HG02981 (cell line): Measurements from ENCODE around the gene SPHKAP.
A peak's percentile ranks its signal among the peaks of the same experiment; 100 is the strongest.
"Not testable (repeated sequence)": the region's sequence is repeated elsewhere in the genome, so short reads cannot be mapped to it uniquely, and the experiment has no call there.

ENCODE experiments used
- ATAC-seq: cut with Tn5 transposase; IDR thresholded peaks from one replicate; pipeline ENCODE4 v1.9.1; 2021; ENCODE audit warnings: mild to moderate bottlenecking, moderate library complexity; ENCODE audit not compliant: unreplicated experiment

SPHKAP gene

DNA sequence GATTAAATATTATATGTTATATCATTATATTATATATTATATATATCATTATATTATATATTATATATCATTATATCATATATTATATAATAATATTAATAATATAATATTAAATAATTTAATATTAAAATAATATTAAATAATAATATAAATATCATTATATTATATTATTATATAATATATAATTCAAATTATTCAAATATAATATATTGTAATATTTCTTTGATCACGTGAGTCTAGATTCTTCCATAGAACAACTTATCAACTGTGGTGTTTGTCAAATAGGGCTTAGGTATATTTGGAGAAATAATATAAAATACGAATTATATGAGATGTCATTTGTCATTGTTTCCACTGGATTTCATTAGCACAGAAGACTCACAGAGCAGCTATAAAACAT, 77.3 kb downstream of the SPHKAP start:
- no peak for ATAC-seq

DNA sequence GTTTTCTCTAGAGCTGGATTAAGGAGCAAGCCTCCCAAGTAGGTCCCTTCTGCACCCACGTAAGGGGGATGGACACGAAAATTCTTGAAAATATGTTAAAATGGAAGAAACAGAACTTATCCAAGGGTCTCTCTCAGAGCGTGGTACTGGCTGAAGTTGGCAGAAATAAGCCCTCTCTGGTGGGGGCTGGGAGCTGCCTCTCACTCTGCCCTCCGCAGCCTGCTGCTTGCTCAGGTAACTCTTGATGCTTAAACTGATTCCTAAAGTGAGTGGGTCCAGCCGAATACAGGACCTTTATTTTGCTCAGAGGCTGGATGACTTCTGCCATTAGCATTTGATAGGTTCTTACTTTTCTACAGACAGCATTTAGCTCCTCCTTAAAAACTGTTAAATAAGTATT, 78.1 kb downstream of the SPHKAP start:
- ATAC-seq = no peak

DNA sequence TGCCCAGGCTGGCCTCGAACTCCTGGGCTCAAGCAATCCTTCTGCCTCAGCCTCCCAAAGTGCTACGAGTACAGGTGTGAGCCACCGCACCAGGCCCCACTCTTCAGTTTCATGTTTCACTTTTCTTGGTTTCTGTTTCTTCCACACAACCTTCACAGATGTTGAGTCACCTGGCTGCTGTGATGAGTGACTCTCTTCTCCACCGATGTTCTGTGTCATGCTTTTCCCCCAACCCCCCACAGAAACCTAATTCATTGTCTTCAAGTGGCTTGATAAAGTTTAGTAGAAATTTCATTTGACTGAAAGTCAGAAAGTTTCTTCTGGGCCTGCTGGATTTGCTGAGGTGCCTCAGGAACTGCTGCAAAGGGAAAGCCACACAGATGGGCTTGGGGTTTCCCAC, 78.5 kb downstream of the SPHKAP start:
- ATAC-seq = peak; percentile 79

DNA sequence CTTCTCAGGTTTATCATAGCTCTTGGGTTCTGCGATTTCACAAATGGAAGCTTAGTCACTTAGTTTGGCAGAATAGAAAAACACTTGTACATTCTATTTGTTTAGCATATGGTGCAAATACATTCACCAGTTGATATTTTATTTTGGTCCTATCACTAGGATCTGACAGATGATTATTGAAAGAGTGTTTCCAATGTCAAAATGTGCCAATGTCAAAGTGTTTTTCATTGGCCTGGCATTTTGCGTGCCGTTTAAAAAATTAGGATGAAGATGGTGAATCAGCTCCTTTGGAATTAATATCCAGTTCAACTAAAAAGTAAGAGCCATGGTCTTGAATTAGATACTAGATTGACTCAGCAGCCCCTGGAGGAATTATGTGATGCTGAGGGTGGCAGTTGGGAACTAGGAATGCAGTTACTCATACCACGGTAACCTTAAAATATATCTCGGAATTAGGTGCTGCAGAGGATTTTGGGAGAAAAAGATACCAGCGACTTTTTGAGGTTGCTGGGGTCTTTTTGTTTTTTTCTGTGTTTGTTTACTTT, 87.0 kb downstream of the SPHKAP start:
- no peak for ATAC-seq

DNA sequence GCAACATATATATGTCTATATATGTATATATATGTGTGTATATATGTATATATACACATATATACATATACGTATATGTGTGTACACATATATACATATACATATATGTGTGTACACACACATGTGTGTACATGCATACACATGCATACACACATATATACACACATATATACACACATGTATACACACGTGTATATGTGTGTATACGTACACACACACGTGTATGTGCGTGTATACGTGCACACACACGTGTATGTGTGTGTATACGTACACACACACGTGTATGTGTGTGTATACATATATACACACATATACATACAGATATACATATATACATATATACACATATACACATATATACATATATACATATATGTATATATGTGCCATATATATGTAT, 89.4 kb downstream of the SPHKAP start:
- no peak for ATAC-seq

DNA sequence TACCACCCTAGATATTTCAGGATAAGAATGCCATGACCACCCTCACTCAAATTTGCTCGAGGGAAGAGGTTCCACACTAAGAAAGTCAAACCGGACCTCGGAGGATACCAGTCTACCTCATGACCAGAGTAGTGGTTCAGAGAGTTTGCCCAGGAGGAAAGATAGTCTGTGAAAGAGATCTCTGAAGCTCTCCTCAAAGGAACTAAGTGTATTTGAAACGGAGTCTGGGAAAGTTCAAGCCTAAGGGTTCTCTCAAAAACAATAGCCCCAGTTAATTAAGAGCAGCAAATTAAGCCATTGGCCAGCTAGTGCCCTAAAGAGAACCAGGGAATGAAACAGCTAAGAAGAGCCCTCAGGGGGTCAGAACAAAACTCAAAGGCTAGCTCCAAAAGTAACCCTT, 94.9 kb downstream of the SPHKAP start:
- ATAC-seq = no peak

DNA sequence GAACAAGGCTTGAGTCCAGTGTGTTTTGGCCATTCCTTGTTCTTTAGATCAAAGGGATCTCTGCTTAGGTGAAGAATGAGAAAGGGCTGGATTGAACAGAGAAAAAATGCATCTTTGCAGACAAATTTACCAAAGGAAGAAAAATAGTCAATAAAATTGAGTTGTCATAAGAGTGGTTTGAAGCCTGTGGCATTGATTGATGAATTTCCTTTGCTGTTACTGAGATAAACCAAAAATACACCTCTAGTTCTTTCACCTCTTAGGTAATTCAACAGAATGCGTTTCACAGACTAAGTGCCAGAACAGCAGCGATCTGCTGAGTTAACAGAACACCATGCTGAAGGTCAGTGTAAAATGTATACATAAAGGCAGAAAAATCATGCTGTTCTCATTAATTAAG, 96.8 kb downstream of the SPHKAP start:
- no peak for ATAC-seq

DNA sequence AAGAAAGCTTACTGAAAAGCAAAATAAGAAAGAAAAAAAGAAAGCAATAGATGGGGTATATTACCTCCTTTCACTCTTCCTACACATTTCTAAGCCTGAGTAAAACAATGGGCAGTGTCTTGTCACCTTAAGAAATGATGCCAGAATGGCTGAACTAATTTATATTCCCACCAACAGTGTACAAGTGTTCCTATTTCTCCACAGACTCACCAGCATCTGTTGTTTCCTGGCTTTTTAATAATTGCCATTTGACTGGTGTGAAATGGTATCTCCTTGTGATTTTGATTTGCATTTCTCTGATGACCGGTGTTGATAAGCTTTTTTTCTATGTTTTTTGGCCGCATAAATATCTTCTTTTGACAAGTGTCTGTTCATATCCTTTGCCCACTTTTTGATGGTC, 98.4 kb downstream of the SPHKAP start:
- ATAC-seq = no peak

DNA sequence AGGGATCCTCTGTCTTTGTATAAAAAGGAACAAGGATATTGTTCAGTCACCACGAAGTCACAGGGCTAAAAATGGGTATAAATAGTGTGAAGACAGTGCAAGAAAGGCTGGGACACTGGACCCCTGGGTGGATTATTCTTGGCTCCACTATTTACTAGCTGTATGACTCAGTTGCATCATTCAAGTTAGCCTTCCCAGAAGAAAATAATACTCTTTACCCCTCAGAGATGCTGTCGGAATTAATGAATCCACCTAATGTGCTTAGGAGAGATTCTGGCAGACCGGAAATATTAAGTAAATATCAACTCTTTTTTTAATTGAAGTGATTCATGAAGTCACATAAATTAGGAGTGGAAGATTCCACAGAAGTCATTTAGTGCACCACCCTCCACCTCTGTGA, 98.9 kb downstream of the SPHKAP start:
- no peak for ATAC-seq

DNA sequence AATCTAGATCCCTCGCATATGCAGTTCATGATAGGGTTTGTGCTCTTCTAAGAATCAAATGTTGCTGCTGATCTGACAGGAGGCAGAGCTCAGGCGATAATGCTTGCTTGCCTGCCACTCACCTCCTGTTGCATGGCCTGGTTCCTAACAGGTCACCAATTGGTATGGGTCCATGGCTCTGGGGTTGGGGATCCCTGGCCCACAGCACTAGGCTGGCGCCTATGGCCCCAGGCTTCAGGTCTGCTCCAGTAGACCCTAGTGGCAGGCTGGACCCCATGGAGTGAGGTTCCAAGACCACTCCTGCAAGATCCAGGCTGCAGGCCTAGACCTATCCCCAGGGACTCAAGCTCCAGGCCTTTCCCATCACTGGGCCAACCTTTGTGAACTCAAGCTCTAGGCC, 102.3 kb downstream of the SPHKAP start:
- no peak for ATAC-seq

DNA sequence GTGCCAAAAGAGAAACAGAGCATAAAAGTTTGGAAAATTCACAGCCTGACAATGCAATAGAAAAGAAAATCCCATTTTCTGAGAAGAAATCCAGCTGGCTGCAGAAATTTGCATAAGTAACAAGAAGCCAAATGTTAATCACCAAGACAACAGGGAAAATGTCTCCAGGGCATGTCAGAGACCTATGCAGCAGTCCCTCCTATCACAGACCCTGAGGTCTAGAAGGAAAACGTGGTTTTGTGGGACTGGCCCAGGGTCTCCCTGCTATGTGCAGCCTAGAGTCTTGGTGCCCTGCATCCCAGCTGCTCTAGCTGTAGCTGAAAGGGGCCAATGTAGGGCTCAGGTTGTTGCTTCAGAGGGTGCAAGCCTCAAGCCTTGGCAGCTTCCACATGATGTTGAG, 104.8 kb downstream of the SPHKAP start:
- not testable (repeated sequence) for ATAC-seq

DNA sequence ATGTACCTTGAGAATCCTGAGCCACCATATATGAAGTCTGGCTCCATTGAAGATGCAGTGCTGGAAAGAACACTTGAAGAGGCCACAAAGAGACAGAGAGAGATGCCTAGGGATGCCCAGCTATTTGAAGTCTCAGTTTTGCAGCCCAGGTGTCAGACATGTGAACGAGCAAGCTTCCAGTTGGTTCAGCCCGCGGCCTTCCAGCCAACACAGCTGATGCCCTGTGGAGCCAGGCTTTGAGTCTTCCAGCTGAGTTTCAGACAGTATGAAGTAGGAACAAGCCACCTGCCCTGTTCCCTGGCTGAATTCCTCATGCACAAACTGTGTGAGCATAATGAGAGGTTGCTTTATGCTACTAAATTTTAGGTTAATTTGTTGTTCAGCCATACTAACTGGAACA, 108.8 kb downstream of the SPHKAP start:
- no peak for ATAC-seq

DNA sequence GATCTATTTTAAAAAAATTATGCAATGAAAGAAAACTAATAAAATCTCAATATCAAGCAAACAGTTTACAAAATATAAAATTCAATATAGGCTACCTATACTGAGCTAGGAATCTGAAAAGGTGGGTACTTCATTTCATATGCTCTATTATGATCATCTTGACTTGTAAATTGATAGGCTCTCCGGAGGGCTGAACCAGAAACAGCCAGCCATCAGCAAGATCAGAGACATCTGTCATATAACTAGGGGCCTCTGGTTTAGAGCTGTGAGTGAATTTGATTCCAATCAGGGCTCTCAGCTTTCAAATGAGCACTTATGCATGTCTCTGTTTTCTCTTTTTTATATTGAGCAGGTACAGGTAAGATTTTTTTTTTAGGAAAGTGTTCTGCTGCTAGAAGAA, 114.2 kb downstream of the SPHKAP start:
- ATAC-seq = no peak

DNA sequence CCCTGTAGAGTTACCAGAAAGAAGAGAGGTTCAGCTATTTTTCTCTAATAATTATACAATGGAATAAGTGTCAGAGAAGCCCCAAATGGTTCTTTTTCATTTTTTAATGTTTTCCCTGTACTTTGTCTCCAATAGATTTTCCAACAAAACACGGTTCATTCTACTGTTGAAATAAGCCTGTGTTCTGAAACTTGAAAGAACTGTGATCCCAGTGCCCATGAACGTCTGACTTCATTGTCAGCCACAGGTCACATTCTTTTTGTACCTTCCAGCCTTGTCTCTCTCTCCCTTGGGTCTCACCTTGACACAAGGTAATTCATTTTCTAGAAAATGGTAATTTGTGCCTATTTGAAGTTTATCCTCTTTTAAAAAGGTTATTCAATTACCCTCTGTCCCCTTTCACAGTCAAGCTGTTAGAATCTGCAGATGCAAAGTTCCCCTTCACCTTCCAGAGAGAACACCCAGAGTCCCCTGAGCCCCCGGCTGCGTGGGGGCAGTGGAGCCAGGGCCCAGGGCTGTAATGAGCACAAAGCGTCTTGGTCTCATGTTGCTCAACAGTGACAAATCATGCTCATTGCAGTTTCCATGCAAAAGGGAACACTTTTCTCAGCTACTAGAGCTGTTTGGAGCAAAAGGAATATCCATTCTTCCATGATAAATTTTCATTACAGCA, 115.2 kb downstream of the SPHKAP start:
- ATAC-seq = no peak

DNA sequence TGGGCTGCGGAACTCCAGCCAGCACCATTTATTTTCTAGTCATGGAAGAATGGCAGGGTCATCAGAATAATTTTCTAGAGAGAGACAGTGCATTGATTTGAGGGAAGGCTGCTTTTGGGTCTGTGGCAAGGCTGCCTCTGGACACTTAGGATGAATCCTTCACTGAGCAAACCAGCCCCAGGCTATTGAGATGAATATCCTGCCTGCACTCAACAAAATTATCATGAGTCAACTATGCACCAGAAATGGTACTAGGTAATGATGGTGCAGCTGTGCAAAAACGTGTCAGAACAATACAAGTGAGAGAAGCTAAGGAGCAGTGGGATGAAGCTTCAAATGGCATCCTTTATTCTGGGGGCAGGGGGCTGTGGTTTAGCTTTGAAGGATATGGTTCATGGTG, 115.8 kb downstream of the SPHKAP start:
- ATAC-seq = no peak

DNA sequence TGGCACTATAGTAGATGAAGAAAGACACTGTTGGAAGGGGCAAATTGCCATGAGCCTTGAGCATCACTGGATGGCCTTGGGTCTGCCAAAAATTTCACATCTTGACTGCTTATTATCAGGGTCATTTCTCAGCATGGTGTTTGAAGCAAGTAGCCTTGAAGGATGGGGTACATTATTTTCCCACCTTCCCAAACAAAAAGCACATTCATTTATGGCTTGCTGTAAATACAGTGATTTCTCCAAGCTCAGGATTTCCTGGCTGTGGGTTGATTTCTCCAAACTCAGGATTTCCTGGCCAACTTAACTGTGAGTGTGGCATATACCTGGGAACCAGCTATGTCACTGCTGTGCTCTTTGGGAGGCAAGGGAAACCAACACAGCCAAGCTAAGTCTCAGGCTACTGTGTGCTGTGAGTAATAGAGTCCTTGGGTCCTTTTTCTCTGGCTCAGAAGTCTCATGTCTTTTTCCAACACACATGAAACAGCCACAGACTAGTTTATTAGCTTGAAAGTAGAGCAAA, 116.6 kb downstream of the SPHKAP start:
- no peak for ATAC-seq

DNA sequence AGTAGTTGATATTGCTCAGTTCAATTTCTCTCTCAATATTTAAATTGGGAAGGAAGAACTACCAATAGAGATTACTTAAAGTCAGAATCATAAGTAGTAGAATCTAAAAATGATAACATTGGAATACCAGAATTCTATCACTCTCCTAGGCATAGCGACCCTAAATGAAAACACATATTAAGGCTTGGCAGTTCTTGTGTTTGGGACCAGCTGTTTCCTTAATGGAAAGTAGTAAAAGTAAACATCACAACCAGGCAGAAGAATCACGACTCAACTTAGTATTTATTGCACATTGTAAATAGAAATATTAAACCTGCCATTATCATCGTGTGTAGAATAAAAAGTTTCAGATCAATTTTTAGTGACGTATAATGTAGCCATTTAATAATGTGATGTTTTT, 117.5 kb downstream of the SPHKAP start:
- ATAC-seq = no peak

DNA sequence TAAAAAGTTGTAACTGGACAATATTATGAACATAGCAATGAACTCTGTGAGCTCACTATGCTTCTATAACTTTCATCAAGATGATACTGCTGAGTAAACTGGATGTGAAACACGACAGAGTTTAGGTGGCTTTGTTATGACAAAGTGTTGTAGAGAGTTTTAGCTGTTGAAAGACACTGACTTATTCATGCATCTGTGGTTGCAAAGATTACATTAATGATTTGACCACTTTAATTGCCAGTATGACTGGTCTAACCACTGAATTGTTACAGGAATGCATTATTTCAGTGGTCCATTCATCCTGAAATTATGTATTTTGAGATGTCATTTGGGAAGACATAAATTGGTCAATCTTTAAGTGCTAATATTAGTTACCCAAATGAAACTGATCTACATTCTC, 117.9 kb downstream of the SPHKAP start:
- ATAC-seq = peak; percentile 49

DNA sequence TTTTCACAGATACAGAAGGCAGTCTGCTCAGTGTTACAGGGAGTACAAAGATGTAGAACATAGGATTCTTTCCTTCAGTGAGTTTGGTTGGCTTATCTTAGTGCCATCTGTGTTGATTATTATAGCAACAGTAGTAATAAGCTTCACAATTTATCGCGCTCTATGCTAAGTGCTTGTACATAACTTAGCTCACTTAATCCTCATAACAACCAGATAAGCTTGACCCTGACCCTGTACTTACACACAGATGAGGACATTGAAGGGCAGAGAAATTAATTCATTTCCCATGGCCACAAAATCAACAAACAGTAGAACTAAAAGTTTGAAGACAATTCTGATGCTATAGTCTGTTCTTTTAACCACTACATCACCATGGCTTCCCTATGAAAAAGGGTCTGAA, 121.8 kb downstream of the SPHKAP start:
- no peak for ATAC-seq

DNA sequence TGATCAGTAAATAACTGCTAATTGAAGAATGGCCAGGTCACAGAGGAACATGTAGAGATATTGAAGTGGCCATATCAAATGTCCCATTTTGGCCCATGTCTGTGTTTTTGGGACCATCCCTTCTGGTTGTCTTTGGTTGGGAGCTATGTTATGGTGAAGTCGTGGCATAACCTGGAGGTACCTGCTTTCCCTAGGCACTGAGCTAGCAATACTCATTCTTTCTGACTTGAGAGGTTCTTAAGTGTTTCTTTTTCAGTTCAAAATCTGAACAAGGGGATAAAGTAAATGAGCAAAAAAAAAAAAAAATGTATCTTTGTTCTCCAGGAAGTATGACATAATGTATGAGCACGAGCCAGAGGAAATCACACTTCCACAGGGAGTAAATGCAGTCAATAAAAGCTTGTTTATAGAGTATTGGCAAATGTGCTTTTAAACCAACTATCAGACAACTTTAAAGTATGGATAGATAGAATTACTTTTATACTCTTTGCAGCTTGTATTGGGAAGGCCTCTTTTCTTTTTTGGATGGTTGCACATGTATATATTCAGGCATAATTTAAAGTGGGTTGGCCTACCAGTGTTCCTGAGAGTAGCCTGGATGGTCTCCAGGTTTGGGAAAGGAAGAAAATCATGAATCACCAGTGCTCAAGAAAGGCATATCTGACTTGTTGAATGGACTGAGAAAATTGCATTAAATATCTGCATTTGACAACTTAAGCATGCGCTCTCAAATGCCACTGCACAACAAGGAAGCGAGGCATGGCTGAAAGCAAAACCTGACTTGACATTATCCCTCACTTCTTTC, 125.0 kb downstream of the SPHKAP start:
- ATAC-seq = no peak

DNA sequence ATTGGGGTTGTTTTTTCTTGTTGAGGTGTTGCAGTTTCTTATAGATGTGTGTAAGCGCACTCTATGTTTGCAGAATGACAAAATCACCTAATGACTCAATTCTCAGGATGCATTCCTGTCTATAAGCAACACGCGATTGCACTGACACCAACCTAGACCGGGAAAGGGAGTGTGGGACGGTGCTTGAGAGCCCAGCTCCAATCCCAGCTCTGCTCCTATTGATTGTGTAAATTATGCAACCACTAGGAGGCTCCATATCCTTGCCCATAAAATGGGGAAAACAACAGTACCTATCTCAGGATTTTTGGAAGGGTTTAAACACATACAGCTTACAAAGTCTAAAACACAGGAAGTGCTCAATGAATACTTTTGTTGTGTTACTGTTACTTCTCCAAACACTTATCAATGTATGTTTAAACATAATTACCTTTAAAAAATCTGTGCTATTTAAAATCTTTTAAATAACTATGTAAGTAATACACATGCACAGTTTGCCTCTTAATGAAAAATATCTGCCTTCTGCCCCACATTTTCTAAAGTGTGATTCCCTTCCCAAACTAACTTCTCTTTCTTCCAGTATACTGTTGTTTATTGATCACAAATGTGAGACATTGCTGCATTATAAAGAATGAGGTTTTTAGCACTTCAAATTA, 132.5 kb downstream of the SPHKAP start:
- ATAC-seq = peak; percentile 72

DNA sequence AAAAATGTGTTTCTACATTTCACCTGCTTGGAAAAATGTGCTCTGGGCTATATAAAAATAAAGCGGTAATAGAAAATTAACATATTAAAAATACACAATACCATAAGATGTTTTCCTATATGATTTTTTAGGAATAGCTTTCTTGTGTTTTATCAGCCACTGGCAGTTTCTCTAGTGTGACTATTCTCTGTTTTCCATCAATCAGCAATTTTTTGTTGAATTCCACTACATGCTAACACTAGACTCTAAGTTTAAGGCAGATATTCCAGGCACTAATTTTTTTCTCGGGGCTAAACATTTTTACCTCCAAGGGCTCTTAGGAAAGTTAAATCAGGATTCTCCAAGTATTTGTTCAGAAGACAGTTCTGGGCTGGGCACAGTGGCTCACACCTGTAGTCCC, 140.5 kb downstream of the SPHKAP start:
- ATAC-seq = no peak
